22Rv1 (cell line): Measurements from ENCODE around the gene MIR17HG.

Experiments used
- CTCF ChIP-seq: fragments of 450-650 bp; IDR thresholded peaks from 2 replicates; pipeline ENCODE4 v1.5.1; 2017; ENCODE audit warnings: mild to moderate bottlenecking
- ZFX ChIP-seq: fragments of 450-650 bp; IDR thresholded peaks from 2 replicates; pipeline ENCODE4 v1.6.1; 2017; ENCODE audit warnings: antibody characterized with exemption, borderline replicate concordance

DNA sequence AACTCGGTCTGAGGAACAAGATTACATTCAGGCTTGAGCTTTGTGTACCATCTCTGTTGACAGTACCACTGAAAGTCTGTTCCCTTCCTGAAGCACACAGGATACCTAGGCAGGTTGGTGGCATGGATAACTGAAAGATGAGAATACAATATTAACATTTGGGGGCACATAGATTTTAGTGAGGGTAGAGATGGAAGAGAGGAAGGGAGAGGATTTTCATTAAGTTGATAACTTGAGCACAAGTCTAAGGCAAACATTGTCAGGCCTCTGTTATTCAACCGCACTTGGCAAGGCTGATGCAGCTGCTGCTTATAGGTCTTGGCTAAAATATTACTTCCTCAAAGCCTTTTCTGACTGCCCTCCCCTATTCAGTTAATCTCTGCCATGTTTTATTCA, 10.9 kb downstream of the MIR17HG start:
- TF ChIP-seq CTCF (no peak), ZFX (no peak)
